HepG2 (cell line): ENCODE results near the gene CARS1. TPM values are rescaled to one million over a fixed set of nuclear protein-coding genes. Genes with fewer than 3 reads are reported as not detected.
A peak's percentile ranks its signal among the peaks of the same experiment; 100 is the strongest.

Source experiments
- ATF2 ChIP-seq: sonication (generic); formaldehyde crosslinking; IDR thresholded peaks from 2 replicates; pipeline ENCODE4 v1.4.0; 2020; ENCODE audit warnings: missing genetic modification reagents
- CEBPG ChIP-seq: IDR thresholded peaks from 2 replicates; pipeline ENCODE4 v1.6.1; 2016
- HNF1A ChIP-seq, 2 experiments: sonication (generic) in 1 of 2; formaldehyde crosslinking in 1 of 2; IDR thresholded peaks; 2 replicates each; pipeline versions ENCODE4 v1.4.0 to v1.6.1; 2016 to 2020; ENCODE audit warnings: borderline replicate concordance in 1 of 2, low read depth in 1 of 2, mild to moderate bottlenecking in 1 of 2, missing genetic modification reagents in 1 of 2
- MAZ ChIP-seq, 2 experiments: sonication (generic) in 1 of 2; formaldehyde crosslinking in 1 of 2; IDR thresholded peaks; 2 replicates each; pipeline versions ENCODE4 v1.5.0 to v1.6.1; 2012 to 2020; ENCODE audit warnings: low read depth in 2 of 2, mild to moderate bottlenecking in 2 of 2, borderline replicate concordance in 1 of 2, improper control_type of control experiment in 1 of 2, low read length in 1 of 2, missing genetic modification reagents in 1 of 2, moderate library complexity in 1 of 2
- NAIF1 ChIP-seq: sonication (generic); formaldehyde crosslinking; IDR thresholded peaks from 2 replicates; pipeline ENCODE4 v1.5.0; 2020; ENCODE audit warnings: mild to moderate bottlenecking, missing genetic modification reagents, borderline replicate concordance
- NFIB ChIP-seq: sonication (generic); formaldehyde crosslinking; IDR thresholded peaks from 2 replicates; pipeline ENCODE4 v1.9.0; 2021; ENCODE audit warnings: missing genetic modification reagents, mild to moderate bottlenecking, borderline replicate concordance
- POLR2G ChIP-seq: fragments of 200-400 bp; formaldehyde crosslinking; IDR thresholded peaks from 2 replicates; pipeline ENCODE4 v1.6.1; 2018; ENCODE audit warnings: mild to moderate bottlenecking, low read depth, low read length, moderate library complexity
- SUZ12 ChIP-seq: fragments of 150-350 bp; IDR thresholded peaks from 2 replicates; pipeline ENCODE4 v1.6.1; 2014; ENCODE audit warnings: low read depth, low read length
- TCF7L2 ChIP-seq: IDR thresholded peaks from 2 replicates; pipeline ENCODE4 v1.6.1; 2011; ENCODE audit warnings: mild to moderate bottlenecking, low read depth, low read length, moderate library complexity
- UBTF ChIP-seq: sonication (generic); formaldehyde crosslinking; IDR thresholded peaks from 2 replicates; pipeline ENCODE4 v1.4.0; 2020; ENCODE audit warnings: mild to moderate bottlenecking, missing genetic modification reagents
- ZBTB10 ChIP-seq: sonication (generic); formaldehyde crosslinking; IDR thresholded peaks from 2 replicates; pipeline ENCODE4 v1.4.0; 2020; ENCODE audit warnings: missing genetic modification reagents, borderline replicate concordance
- ZNF354B ChIP-seq: sonication (generic); formaldehyde crosslinking; IDR thresholded peaks from 2 replicates; pipeline ENCODE4 v1.8.0; 2022; ENCODE audit warnings: mild to moderate bottlenecking, missing genetic modification reagents
- polyA plus RNA-seq, 8 experiments: library from polyadenylated mRNA; depleted of rRNA in 3 of 8; stranded (reverse) in 7 of 8; unstranded in 1 of 8; fragments of >200 nt; fragmentation: Illumina TruSeq in 4 of 8; extraction: Trizol in 4 of 8; gene quantifications; 2 replicates each; pipeline versions ENCODE4 v1.2.1 to v1.2.3, GENCODE V29; 2011 to 2016; ENCODE audit warnings: low read depth in 4 of 8, missing spikeins in 1 of 8, mixed read lengths in 1 of 8; ENCODE audit not compliant: insufficient read depth in 1 of 8
- total RNA-seq, 5 experiments: library from RNA; depleted of rRNA; stranded (reverse); fragments of >200 nt; fragmentation: Illumina TruSeq; extraction: Trizol; gene quantifications; 2 replicates each; pipeline ENCODE4 v1.2.3, GENCODE V29; 2016; ENCODE audit warnings: low read depth in 1 of 5

CARS1 gene
- total and polyA plus RNA-seq, 2 of the 13 experiments (the other 11 are each of a cell fraction or from before 2014, with no cell fraction given): 33.8 to 47.0 TPM

GRCh38 chr11:3057069-3057963 is at the start of gene CARS1 (continued):
- TF ChIP-seq MAZ (IDR thresholded peaks at IDR 0.05; ENCODE audit: borderline replicate concordance, low read depth, low read length): no peak
- TF ChIP-seq MAZ (CRISPR knock-in tag; IDR thresholded peaks at IDR 0.05; ENCODE audit: low read depth): peak; percentile 82
- TF ChIP-seq HNF1A (IDR thresholded peaks at IDR 0.05; ENCODE audit: low read depth): no peak
- peak; percentile 56; the same call in 1 of the 2 replicates for TF ChIP-seq HNF1A (CRISPR knock-in tag; IDR thresholded peaks at IDR 0.05; ENCODE audit: borderline replicate concordance)
- TF ChIP-seq SUZ12: peak; percentile 76
- TF ChIP-seq CEBPG (CRISPR knock-in tag): peak; percentile 99
- no peak; the same call in 1 of the 2 replicates for TF ChIP-seq ZBTB10 (CRISPR knock-in tag)
- TF ChIP-seq NFIB (CRISPR knock-in tag): no peak
- TF ChIP-seq ATF2: peak; percentile 76
- peak; percentile 71 for TF ChIP-seq UBTF
- TF ChIP-seq TCF7L2: no peak
- peak; percentile 86 for TF ChIP-seq POLR2G
- TF ChIP-seq NAIF1 (CRISPR knock-in tag): no peak
- TF ChIP-seq ZNF354B (CRISPR knock-in tag): peak; percentile 83; the same call in 1 of the 2 replicates
